WTC11 (cell line): ENCODE measurements around the gene SIRT2. TPM values are rescaled to one million over a fixed set of nuclear protein-coding genes. Genes with fewer than 3 reads are reported as not detected.

Experiments used
- ATAC-seq: fragments of 200-7000 bp; cut with Tn5 transposase; 2 replicates; pipeline ENCODE4 v1.10.0; 2021; ENCODE audit warnings: mild to moderate bottlenecking, moderate library complexity
- CTCF ChIA-PET: fragments of 300-600 bp; sonication (Branson Sonifier 250); formaldehyde crosslinking; loops from one replicate; lab custom pipeline; 2021; ENCODE audit warnings: antibody characterized with exemption; lab: Charles Lee
- POLR2A ChIA-PET: fragments of 350-600 bp; sonication (Branson Sonifier 250); formaldehyde crosslinking; loops from one replicate; lab custom pipeline; 2021; ENCODE audit warnings: antibody characterized with exemption; lab: Charles Lee
- DNase-seq: peaks from one replicate; pipeline ENCODE4 v3.0.0; 2021; ENCODE audit warnings: low spot score
- H3K27ac Mint-ChIP-seq: 2 replicates; pipeline ENCODE4 v1.8.0; 2021; ENCODE audit warnings: mixed read lengths
- H3K27me3 Mint-ChIP-seq: 2 replicates; pipeline ENCODE4 v1.8.0; 2021; ENCODE audit warnings: low read depth, mild to moderate bottlenecking, moderate library complexity, mixed read lengths
- H3K36me3 Mint-ChIP-seq: 2 replicates; pipeline ENCODE4 v1.8.0; 2021; ENCODE audit warnings: mixed read lengths
- H3K4me1 Mint-ChIP-seq: 2 replicates; pipeline ENCODE4 v1.8.0; 2022; ENCODE audit warnings: mixed read lengths
- H3K4me3 Mint-ChIP-seq: 2 replicates; pipeline ENCODE4 v1.8.0; 2021; ENCODE audit warnings: mild to moderate bottlenecking, moderate library complexity, mixed read lengths
- H3K9me3 Mint-ChIP-seq: 2 replicates; pipeline ENCODE4 v1.8.0; 2021; ENCODE audit warnings: mixed read lengths
- ATF2 ChIP-seq: sonication (generic); formaldehyde crosslinking; IDR thresholded peaks from 2 replicates; pipeline ENCODE4 v1.8.1; 2022; ENCODE audit warnings: low read depth, missing genetic modification reagents, borderline replicate concordance
- CBFB ChIP-seq: sonication (generic); formaldehyde crosslinking; IDR thresholded peaks from 2 replicates; pipeline ENCODE4 v1.8.1; 2022; ENCODE audit warnings: mild to moderate bottlenecking, low read depth, missing genetic modification reagents
- CREM ChIP-seq: sonication (generic); formaldehyde crosslinking; IDR thresholded peaks from 2 replicates; pipeline ENCODE4 v1.8.1; 2022; ENCODE audit warnings: mild to moderate bottlenecking, missing genetic modification reagents, moderate library complexity
- FOXP1 ChIP-seq: sonication (generic); formaldehyde crosslinking; IDR thresholded peaks from 2 replicates; pipeline ENCODE4 v1.8.0; 2022; ENCODE audit warnings: missing genetic modification reagents, mild to moderate bottlenecking, moderate library complexity, borderline replicate concordance
- FOXP4 ChIP-seq: sonication (generic); formaldehyde crosslinking; IDR thresholded peaks from 2 replicates; pipeline ENCODE4 v1.8.0; 2022; ENCODE audit warnings: mild to moderate bottlenecking, missing genetic modification reagents
- HMGXB4 ChIP-seq: sonication (generic); formaldehyde crosslinking; IDR thresholded peaks from 2 replicates; pipeline ENCODE4 v1.8.1; 2023; ENCODE audit warnings: mild to moderate bottlenecking, moderate library complexity, missing genetic modification reagents
- IRF2 ChIP-seq: sonication (generic); formaldehyde crosslinking; IDR thresholded peaks from 2 replicates; pipeline ENCODE4 v1.8.0; 2022; ENCODE audit warnings: low read depth, missing genetic modification reagents, borderline replicate concordance
- JAZF1 ChIP-seq: fragments of 250-450 bp; sonication (Bioruptor Pico); IDR thresholded peaks from 2 replicates; pipeline ENCODE4 v1.9.0; 2021; ENCODE audit warnings: moderate library complexity, mild to moderate bottlenecking, inconsistent platforms
- NFE2L1 ChIP-seq: sonication (generic); formaldehyde crosslinking; IDR thresholded peaks from 2 replicates; pipeline ENCODE4 v1.8.1; 2023; ENCODE audit warnings: missing genetic modification reagents
- NR1H2 ChIP-seq: sonication (generic); formaldehyde crosslinking; IDR thresholded peaks from 2 replicates; pipeline ENCODE4 v1.9.0; 2021; ENCODE audit warnings: mild to moderate bottlenecking, moderate library complexity, missing genetic modification reagents
- NR2C2 ChIP-seq: sonication (generic); formaldehyde crosslinking; IDR thresholded peaks from 2 replicates; pipeline ENCODE4 v1.8.0; 2022; ENCODE audit warnings: mild to moderate bottlenecking, missing genetic modification reagents
- PRRX2 ChIP-seq: fragments of 250-450 bp; sonication (Bioruptor Pico); IDR thresholded peaks from 2 replicates; pipeline ENCODE4 v1.8.0; 2021; ENCODE audit warnings: mild to moderate bottlenecking
- SOX15 ChIP-seq: fragments of 250-450 bp; sonication (Bioruptor Pico); IDR thresholded peaks from 2 replicates; pipeline ENCODE4 v1.9.0; 2021; ENCODE audit warnings: mild to moderate bottlenecking
- TP53 ChIP-seq: sonication (generic); formaldehyde crosslinking; IDR thresholded peaks from 2 replicates; pipeline ENCODE4 v1.8.1; 2023; ENCODE audit warnings: mild to moderate bottlenecking, missing genetic modification reagents
- USF2 ChIP-seq: sonication (generic); formaldehyde crosslinking; IDR thresholded peaks from 2 replicates; pipeline ENCODE4 v1.8.1; 2023; ENCODE audit warnings: mild to moderate bottlenecking, missing genetic modification reagents, moderate library complexity
- ZNF121 ChIP-seq: sonication (generic); formaldehyde crosslinking; IDR thresholded peaks from 2 replicates; pipeline ENCODE4 v1.8.0; 2023; ENCODE audit warnings: missing genetic modification reagents
- ZNF425 ChIP-seq: fragments of 250-450 bp; sonication (Bioruptor Pico); conservative IDR thresholded peaks from 2 replicates; pipeline ENCODE4 v1.9.0; 2021; ENCODE audit warnings: mild to moderate bottlenecking
- total RNA-seq: library from RNA; stranded (reverse); gene quantifications from 3 replicates; pipeline ENCODE4 v1.2.3, GENCODE V29; 2021
- TF ChIP-seq, protein P1 (sequence below): sonication (generic); formaldehyde crosslinking; conservative IDR thresholded peaks from 2 replicates; pipeline ENCODE4 v1.8.1; 2023; ENCODE audit warnings: mild to moderate bottlenecking, low read depth, missing genetic modification reagents, moderate library complexity
- TF ChIP-seq, protein P2 (sequence below): sonication (generic); formaldehyde crosslinking; IDR thresholded peaks from 2 replicates; pipeline ENCODE4 v1.8.0; 2023; ENCODE audit warnings: missing genetic modification reagents, mild to moderate bottlenecking, borderline replicate concordance
- TF ChIP-seq, protein P3 (sequence below): sonication (generic); formaldehyde crosslinking; IDR thresholded peaks from 2 replicates; pipeline ENCODE4 v1.8.1; 2022; ENCODE audit warnings: low read depth, mild to moderate bottlenecking, moderate library complexity, missing genetic modification reagents, borderline replicate concordance

The SIRT2 gene
- total RNA-seq, 1 experiment from 2014 or later = 9.5 TPM

GRCh38 chr19:38834104-38834490, 65.3 kb downstream of the SIRT2 start:
- no peak overlapping the region for H3K4me3 Mint-ChIP-seq
- POLR2A ChIA-PET = no interaction called here
- DNase-seq (no peak), ATAC-seq (no peak)
- TF ChIP-seq JAZF1 (CRISPR knock-in tag) (no peak), USF2 (CRISPR knock-in tag) (no peak), ZNF121 (no peak), PRRX2 (no peak), IRF2 (CRISPR knock-in tag) (no peak), CREM (CRISPR knock-in tag) (no peak), NR2C2 (CRISPR knock-in tag) (no peak), NR1H2 (CRISPR knock-in tag) (no peak), TP53 (CRISPR knock-in tag) (no peak), ZNF425 (CRISPR knock-in tag) (no peak), SOX15 (CRISPR knock-in tag) (no peak), FOXP4 (CRISPR knock-in tag) (no peak), CBFB (no peak), ATF2 (no peak), FOXP1 (CRISPR knock-in tag) (no peak), NFE2L1 (no peak), HMGXB4 (no peak)
- TF ChIP-seq, protein P1, sequence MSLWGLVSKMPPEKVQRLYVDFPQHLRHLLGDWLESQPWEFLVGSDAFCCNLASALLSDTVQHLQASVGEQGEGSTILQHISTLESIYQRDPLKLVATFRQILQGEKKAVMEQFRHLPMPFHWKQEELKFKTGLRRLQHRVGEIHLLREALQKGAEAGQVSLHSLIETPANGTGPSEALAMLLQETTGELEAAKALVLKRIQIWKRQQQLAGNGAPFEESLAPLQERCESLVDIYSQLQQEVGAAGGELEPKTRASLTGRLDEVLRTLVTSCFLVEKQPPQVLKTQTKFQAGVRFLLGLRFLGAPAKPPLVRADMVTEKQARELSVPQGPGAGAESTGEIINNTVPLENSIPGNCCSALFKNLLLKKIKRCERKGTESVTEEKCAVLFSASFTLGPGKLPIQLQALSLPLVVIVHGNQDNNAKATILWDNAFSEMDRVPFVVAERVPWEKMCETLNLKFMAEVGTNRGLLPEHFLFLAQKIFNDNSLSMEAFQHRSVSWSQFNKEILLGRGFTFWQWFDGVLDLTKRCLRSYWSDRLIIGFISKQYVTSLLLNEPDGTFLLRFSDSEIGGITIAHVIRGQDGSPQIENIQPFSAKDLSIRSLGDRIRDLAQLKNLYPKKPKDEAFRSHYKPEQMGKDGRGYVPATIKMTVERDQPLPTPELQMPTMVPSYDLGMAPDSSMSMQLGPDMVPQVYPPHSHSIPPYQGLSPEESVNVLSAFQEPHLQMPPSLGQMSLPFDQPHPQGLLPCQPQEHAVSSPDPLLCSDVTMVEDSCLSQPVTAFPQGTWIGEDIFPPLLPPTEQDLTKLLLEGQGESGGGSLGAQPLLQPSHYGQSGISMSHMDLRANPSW (CRISPR knock-in tag) = no peak
- TF ChIP-seq, protein P2, sequence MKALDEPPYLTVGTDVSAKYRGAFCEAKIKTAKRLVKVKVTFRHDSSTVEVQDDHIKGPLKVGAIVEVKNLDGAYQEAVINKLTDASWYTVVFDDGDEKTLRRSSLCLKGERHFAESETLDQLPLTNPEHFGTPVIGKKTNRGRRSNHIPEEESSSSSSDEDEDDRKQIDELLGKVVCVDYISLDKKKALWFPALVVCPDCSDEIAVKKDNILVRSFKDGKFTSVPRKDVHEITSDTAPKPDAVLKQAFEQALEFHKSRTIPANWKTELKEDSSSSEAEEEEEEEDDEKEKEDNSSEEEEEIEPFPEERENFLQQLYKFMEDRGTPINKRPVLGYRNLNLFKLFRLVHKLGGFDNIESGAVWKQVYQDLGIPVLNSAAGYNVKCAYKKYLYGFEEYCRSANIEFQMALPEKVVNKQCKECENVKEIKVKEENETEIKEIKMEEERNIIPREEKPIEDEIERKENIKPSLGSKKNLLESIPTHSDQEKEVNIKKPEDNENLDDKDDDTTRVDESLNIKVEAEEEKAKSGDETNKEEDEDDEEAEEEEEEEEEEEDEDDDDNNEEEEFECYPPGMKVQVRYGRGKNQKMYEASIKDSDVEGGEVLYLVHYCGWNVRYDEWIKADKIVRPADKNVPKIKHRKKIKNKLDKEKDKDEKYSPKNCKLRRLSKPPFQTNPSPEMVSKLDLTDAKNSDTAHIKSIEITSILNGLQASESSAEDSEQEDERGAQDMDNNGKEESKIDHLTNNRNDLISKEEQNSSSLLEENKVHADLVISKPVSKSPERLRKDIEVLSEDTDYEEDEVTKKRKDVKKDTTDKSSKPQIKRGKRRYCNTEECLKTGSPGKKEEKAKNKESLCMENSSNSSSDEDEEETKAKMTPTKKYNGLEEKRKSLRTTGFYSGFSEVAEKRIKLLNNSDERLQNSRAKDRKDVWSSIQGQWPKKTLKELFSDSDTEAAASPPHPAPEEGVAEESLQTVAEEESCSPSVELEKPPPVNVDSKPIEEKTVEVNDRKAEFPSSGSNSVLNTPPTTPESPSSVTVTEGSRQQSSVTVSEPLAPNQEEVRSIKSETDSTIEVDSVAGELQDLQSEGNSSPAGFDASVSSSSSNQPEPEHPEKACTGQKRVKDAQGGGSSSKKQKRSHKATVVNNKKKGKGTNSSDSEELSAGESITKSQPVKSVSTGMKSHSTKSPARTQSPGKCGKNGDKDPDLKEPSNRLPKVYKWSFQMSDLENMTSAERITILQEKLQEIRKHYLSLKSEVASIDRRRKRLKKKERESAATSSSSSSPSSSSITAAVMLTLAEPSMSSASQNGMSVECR = no peak
- TF ChIP-seq, protein P3, sequence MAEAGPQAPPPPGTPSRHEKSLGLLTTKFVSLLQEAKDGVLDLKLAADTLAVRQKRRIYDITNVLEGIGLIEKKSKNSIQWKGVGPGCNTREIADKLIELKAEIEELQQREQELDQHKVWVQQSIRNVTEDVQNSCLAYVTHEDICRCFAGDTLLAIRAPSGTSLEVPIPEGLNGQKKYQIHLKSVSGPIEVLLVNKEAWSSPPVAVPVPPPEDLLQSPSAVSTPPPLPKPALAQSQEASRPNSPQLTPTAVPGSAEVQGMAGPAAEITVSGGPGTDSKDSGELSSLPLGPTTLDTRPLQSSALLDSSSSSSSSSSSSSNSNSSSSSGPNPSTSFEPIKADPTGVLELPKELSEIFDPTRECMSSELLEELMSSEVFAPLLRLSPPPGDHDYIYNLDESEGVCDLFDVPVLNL (CRISPR knock-in tag) = no peak
- CTCF ChIA-PET = interaction anchor here (1.6 kb wide), 2 partner anchors 35 to 41 kb away, joined by 3 to 4 read pairs; no protein-coding TSS in a partner anchor
- H3K27me3 Mint-ChIP-seq = no peaks in the 10 kb centered on the region
- H3K4me1 Mint-ChIP-seq = peaks cover 14% of the 10 kb centered on the region
- peaks cover 44% of the 10 kb centered on the region for H3K36me3 Mint-ChIP-seq
- no peaks in the 10 kb centered on the region for H3K9me3 Mint-ChIP-seq
- peak overlapping the region; percentile 54 for H3K27ac Mint-ChIP-seq
